GM21360 (cell line): ENCODE measurements around the gene MIPOL1.
"Not testable (repeated sequence)": the region's sequence is repeated elsewhere in the genome, so short reads cannot be mapped to it uniquely, and the experiment has no call there.

ENCODE experiments used
- ATAC-seq: cut with Tn5 transposase; IDR thresholded peaks from one replicate; pipeline ENCODE4 v1.9.1; 2021; ENCODE audit warnings: mild to moderate bottlenecking, moderate library complexity; ENCODE audit not compliant: unreplicated experiment

The MIPOL1 gene

DNA sequence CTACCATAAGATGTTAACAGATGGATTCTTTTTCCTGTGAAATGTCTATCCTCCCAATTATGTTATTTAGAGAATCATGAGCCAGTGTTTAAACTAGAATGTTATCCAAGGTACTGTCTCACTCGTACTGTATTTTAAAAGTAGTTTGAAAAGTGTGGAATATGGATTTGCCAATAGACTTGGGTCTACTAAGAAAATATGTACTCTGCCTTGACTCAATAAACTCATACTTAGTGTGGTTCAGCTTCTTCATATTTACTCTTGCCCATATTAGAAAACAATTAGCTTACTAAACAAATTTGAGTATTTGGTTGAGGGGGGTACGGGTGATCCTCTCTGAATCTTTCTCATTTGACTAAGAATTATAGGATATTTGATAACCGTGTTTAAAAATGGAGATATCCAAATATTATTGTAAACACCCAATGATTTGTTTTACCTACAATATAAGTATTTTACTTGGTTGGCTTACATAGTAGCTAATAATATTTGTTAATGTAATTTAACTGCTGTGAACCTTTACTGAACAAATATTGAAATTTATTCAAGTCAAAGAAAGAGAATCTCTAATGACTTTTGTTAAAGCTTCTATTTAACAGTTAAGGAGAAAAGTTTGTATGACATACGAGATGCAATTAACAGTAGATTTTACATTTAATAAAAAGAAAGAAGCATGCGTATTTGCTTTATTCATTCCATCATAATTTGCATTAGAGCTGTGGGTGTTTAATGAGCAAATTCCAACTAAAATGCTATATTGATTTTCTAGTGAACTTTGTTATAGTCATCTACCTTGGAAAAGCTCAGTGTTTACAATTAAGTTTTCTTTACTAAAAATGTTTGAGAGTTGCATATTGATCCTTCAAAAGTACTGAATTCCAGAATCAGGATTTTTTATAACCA, 81.2 kb downstream of the MIPOL1 start:
- no peak for ATAC-seq

- no peak for ATAC-seq
These were observed 82.1 kb downstream of the MIPOL1 start for GRCh38 chr14:37279818-37280217.

DNA sequence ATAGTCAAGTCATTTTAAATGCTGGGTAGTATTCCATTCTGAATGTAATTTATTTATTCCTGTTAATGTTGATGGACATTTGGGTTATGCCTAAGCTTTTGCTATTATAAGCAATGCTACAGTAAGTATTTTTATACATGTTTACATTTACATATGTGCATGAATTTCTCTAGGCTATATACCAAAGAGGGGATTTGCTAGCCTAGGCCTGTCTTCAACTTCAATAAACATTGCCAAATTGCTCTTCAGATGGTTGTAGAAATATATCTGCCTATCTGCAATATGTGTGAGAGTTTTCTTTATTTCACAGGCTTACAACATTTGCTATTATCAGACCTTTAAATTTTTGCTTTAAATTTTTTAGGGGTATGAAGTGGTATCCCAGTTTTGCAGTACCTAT, 87.0 kb downstream of the MIPOL1 start:
- ATAC-seq, result no peak

GRCh38 chr14:37285220-37285619, 87.5 kb downstream of the MIPOL1 start:
- ATAC-seq, result no peak

DNA sequence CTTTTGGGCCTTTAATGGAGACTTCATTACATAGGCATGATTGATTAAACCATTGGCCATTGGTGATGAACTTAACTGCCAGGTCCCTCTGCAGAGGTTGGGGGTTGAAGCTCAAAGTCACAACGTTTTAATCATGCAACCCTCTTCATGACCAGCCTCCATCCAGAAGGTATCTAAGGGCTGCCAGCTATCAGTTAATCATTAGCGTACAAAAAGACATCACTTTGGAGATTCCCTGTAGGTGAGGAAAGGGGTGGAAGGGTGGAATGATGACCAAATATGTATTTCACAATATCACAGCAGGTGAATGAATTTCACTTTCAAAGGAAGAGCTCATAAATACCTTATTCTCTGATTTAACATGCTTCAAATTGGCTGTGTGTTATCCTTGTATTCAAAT, 92.0 kb downstream of the MIPOL1 start:
- no peak for ATAC-seq

- not testable (repeated sequence) for ATAC-seq
These were observed 97.5 kb downstream of the MIPOL1 start for GRCh38 chr14:37295262-37295661.

DNA sequence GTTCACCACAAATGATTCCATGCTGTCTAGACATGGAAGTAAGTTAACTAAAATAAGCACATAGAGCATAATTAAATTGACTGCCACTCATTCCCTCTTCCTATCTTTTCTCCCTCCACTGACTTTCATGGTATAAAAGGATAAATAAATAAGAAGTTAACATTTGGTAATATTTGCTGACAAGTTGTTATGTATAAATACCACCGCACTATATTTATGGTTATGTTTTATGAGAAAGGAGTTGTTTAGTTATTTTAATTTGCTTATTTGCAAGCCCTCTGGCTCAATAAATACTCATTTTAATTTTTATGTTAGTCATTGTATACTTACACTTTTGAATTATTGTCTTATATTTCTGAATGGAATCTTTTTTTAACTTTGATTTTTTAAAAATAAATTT, 113.5 kb downstream of the MIPOL1 start:
- no peak for ATAC-seq

- no peak for ATAC-seq
These were observed 121.2 kb downstream of the MIPOL1 start for GRCh38 chr14:37318938-37319337.

GRCh38 chr14:37320106-37320505, 122.4 kb downstream of the MIPOL1 start:
- ATAC-seq, result no peak

- ATAC-seq, result no peak
These were observed 127.6 kb downstream of the MIPOL1 start for GRCh38 chr14:37325332-37325731.

DNA sequence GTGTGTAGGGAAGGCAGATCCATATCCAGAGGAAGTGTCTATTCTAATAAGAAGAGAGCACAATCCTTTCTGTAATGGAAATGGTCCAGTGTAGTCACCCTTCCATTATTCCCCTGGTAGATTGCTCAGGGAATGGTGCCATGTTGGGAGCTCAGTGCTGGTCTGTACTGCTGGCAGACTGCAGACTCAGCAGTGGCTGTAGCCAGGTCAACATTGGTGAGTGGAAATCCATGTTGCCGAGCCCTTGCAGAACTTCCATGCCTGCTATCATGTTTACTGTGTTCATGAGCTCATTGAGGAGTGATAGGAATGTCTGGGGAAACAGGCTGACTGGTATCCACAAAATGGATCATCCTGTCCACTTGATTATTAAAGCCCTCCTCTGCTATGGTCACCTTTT, 128.7 kb downstream of the MIPOL1 start:
- ATAC-seq, result no peak

- not testable (repeated sequence) for ATAC-seq
These were observed 130.2 kb downstream of the MIPOL1 start for GRCh38 chr14:37327933-37328332.

GRCh38 chr14:37328673-37329072, 130.9 kb downstream of the MIPOL1 start:
- ATAC-seq, result no peak

DNA sequence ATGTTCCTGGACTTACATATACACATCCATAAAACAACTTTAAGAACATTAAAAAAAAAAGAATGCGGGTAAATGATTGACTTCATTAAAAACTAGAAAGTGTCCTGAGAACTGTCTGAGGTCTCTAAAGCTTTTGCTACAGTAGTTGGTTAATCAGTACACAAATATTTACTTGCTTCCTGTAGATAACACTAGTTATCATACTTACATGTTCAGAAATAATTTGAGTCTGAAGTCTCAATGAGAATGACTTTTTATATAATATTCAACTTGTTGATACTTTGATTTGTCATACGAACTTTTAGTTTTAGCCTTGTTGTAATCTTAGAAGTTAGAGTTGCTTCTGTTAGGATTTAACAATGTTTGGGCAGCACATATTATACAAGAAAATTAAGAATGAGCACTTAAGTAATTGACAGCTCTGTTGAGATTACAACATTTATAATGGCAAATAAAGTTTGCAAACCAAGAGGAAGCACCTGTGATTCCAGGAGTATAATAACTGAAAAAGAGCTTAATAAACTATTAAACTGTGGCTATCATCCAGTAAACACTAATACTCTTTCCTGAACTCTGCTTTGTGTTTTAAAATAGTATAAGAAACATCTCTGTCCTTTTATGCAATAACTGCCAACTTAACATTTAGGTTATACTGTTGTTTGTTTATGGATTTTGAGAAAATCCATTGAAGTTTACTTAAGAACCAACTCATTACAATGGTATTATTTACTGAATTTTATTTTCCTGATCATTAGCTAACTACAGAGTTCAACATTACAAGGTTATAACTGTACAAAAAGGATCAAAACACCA, 131.7 kb downstream of the MIPOL1 start:
- no peak for ATAC-seq

DNA sequence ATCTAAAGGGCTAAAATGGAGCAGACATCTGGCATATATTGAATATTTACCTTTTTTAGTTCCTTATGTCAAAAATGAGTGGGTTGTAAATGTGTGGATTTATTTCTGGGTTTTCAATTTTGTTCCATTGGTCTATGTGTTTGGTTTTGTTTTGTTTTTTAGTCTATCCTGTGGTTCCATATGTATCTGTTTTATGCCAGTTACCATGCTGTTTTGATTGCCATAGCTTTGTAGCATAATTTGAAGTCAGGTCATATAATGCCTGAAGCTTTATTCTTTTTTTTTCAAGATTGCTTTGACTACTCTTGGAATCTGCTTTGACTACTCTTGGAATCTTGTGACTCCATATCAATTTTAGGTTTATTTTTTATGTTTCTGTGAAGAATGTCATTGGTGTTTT, 133.2 kb downstream of the MIPOL1 start:
- ATAC-seq, result no peak

GRCh38 chr14:37340353-37340752, 142.6 kb downstream of the MIPOL1 start:
- no peak for ATAC-seq

- ATAC-seq, result no peak
These were observed 145.8 kb downstream of the MIPOL1 start for GRCh38 chr14:37343307-37344094.

DNA sequence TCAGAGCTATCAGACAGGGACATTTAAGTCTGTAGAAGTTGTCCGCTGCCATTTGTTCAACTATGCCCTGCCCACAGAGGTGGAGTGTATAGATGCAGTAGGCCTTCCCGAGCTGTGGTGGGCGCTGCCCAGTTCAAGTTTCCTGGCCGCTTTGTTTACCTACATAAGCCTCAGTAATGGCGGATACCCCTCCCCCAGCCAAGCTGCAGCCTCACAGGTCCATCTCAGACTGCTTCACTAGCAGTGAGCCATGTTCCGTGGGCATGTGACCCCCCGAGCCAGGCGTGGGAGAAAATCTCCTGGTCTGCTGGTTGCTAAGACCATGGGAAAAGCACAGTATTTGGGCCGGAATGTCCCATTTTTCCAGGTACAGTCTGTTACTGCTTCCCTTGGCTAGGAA, 165.9 kb downstream of the MIPOL1 start:
- no peak for ATAC-seq

GRCh38 chr14:37369425-37369824, 171.7 kb downstream of the MIPOL1 start:
- no peak for ATAC-seq

DNA sequence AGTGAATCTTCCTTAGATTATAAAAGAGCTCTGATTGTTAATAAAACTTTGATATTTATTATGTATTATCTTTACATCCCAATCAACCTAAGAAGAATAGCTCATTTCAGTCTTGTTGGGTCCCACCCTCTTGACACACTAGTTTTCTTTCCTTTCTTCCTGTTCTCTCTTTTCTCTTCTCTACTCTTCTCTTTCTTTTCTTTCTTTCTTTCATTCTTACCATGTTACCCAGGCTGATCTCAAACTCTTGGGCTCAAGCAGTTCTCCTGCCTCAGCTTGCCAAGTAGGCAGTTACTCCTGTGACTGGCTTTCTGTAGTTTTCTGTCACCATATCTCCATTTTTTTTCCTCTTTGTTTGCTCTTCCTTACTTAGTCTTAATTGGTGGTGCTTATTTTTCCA, 177.8 kb downstream of the MIPOL1 start:
- ATAC-seq, result no peak

DNA sequence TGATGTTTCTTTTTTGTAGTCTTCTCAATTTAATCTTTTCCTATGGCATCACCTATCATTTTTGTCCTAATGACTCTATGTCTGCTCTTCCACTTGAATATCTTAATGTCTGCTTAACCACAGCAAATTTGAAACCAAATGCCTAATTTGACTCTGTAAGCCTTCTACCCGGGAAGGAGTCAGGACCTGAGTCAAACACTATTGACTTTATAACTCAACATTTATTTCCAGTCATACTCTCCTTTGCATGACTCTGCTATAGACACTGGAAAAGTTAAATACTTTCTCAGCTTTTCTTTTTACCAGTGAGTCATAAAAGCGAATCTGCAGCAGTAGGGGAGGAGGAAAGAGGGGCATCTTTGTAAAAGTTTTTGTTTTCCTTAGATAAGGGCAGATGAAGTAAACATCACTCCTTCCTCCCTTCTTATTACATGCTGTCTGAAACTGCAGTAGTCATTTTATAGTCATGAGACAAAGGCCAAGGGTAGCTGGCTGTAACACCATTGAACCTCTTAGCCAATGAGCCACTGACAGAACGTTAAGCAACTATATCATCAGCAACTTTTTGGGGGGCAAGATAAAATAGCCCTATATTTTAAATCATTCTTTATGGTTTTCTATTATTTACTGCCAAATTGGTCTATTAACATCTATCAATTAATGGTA, 179.3 kb downstream of the MIPOL1 start:
- ATAC-seq, result no peak
